CD14-positive monocyte (primary cell): ENCODE measurements around the gene QPCTL. TPM values are rescaled to one million over a fixed set of nuclear protein-coding genes. Genes with fewer than 3 reads are reported as not detected.

Experiments
- DNase-seq, 3 donors: peaks; one replicate each; pipeline ENCODE4 v3.0.0-alpha.2; 2011 to 2022
- H2AFZ ChIP-seq: 2 replicates; pipeline ENCODE4 v1.6.0; 2012; ENCODE audit warnings: mild to moderate bottlenecking, low read depth, low read length, inconsistent platforms; ENCODE audit not compliant: insufficient read depth, poor library complexity, severe bottlenecking
- H3K27ac ChIP-seq, 2 donors: 1 replicate in 1 of 2; 2 replicates in 1 of 2; pipeline ENCODE4 v1.5.1; 2012 to 2013; ENCODE audit warnings: low read length in 2 of 2, control low read depth in 1 of 2, inconsistent platforms in 1 of 2, low read depth in 1 of 2, mild to moderate bottlenecking in 1 of 2
- H3K27me3 ChIP-seq, 2 donors: one replicate each; pipeline versions ENCODE4 v1.6.0 to v1.6.1; 2011 to 2013; ENCODE audit warnings: low read length in 2 of 2; ENCODE audit not compliant: control insufficient read depth in 2 of 2, insufficient read depth in 2 of 2
- H3K36me3 ChIP-seq, 2 donors: replicated peaks in 1 of 2; 1 replicate in 1 of 2; 2 replicates in 1 of 2; pipeline versions ENCODE4 v1.5.1 to v1.6.1; 2012 to 2013; ENCODE audit warnings: low read length in 2 of 2, control low read depth in 1 of 2, inconsistent platforms in 1 of 2, mild to moderate bottlenecking in 1 of 2; ENCODE audit not compliant: insufficient read depth in 2 of 2, control insufficient read depth in 1 of 2
- H3K4me1 ChIP-seq, 2 donors: 1 replicate in 1 of 2; 2 replicates in 1 of 2; pipeline versions ENCODE4 v1.5.1 to v1.6.1; 2012 to 2013; ENCODE audit warnings: low read length in 2 of 2, control low read depth in 1 of 2, inconsistent platforms in 1 of 2, mild to moderate bottlenecking in 1 of 2, moderate library complexity in 1 of 2; ENCODE audit not compliant: insufficient read depth in 2 of 2, control insufficient read depth in 1 of 2
- H3K4me2 ChIP-seq: replicated peaks from 2 replicates; pipeline ENCODE3; 2012; ENCODE audit warnings: low read length, moderate library complexity, mild to moderate bottlenecking; ENCODE audit not compliant: poor library complexity, severe bottlenecking; ENCODE audit errors: extremely low read depth
- H3K4me3 ChIP-seq, 3 experiments: fragments of 200-600 bp in 1 of 3; sonication (generic) in 1 of 3; replicated peaks in 1 of 3; 1 replicate in 2 of 3; 2 replicates in 1 of 3; pipeline ENCODE4 v1.5.1; 2011 to 2013; ENCODE audit warnings: low read length in 3 of 3, mild to moderate bottlenecking in 3 of 3, control low read depth in 2 of 3, low read depth in 2 of 3, inconsistent platforms in 1 of 3, moderate library complexity in 1 of 3
- H3K79me2 ChIP-seq: 2 replicates; pipeline ENCODE4 v1.6.0; 2012; ENCODE audit warnings: mild to moderate bottlenecking, control low read depth, inconsistent platforms, low read length, moderate library complexity; ENCODE audit not compliant: insufficient read depth
- H3K9ac ChIP-seq: 2 replicates; pipeline ENCODE4 v1.6.0; 2017; ENCODE audit warnings: low read length, mild to moderate bottlenecking; ENCODE audit not compliant: insufficient read depth, poor library complexity, severe bottlenecking
- H3K9me3 ChIP-seq, 2 donors: replicated peaks in 1 of 2; 1 replicate in 1 of 2; 2 replicates in 1 of 2; pipeline versions ENCODE4 v1.5.1 to v1.6.1; 2012 to 2013; ENCODE audit warnings: low read length in 2 of 2, control low read depth in 1 of 2; ENCODE audit not compliant: control insufficient read depth in 1 of 2, insufficient read depth in 1 of 2
- H4K20me1 ChIP-seq: 2 replicates; pipeline ENCODE4 v1.6.0; 2012; ENCODE audit warnings: mild to moderate bottlenecking, low read length, control low read depth, moderate library complexity; ENCODE audit not compliant: insufficient read depth
- H3K27ac Mint-ChIP-seq, 7 donors: one replicate each; pipeline ENCODE4 v1.8.0; 2020; ENCODE audit warnings: mild to moderate bottlenecking in 7 of 7, mixed read lengths in 7 of 7, moderate library complexity in 6 of 7, inconsistent platforms in 2 of 7
- H3K27me3 Mint-ChIP-seq, 3 donors: one replicate each; pipeline ENCODE4 v1.8.0; 2021 to 2022; ENCODE audit warnings: low read depth in 3 of 3, mild to moderate bottlenecking in 3 of 3, mixed read lengths in 3 of 3, moderate library complexity in 3 of 3, inconsistent platforms in 1 of 3
- H3K36me3 Mint-ChIP-seq, 2 donors: one replicate each; pipeline ENCODE4 v1.8.0; 2020; ENCODE audit warnings: mixed read lengths in 2 of 2, inconsistent platforms in 1 of 2, mild to moderate bottlenecking in 1 of 2
- H3K4me1 Mint-ChIP-seq: one replicate; pipeline ENCODE4 v1.8.0; 2020; ENCODE audit warnings: mild to moderate bottlenecking, mixed read lengths
- H3K4me3 Mint-ChIP-seq, 2 donors: one replicate each; pipeline ENCODE4 v1.8.0; 2020; ENCODE audit warnings: mild to moderate bottlenecking in 2 of 2, mixed read lengths in 2 of 2, moderate library complexity in 1 of 2
- H3K9me3 Mint-ChIP-seq, 7 donors: one replicate each; pipeline ENCODE4 v1.8.0; 2020 to 2022; ENCODE audit warnings: mixed read lengths in 7 of 7, mild to moderate bottlenecking in 6 of 7, moderate library complexity in 6 of 7, inconsistent platforms in 2 of 7
- CTCF ChIP-seq: fragments of 200-600 bp; IDR thresholded peaks from one replicate; pipeline ENCODE4 v1.8.0; 2022; ENCODE audit warnings: antibody characterized with exemption, mild to moderate bottlenecking
- WGBS: methylation state at CpG from one replicate; pipeline ENCODE4 v1.1.5; 2013; ENCODE audit warnings: missing lambda C conversion rate; ENCODE audit not compliant: insufficient coverage; 5-methylcytosine and 5-hydroxymethylcytosine counted together
- intact Hi-C, 2 donors: fragments of 100-400 bp; cut with micrococcal nuclease; formaldehyde crosslinking; loops; one replicate each; pipeline versions ENCODE4 v1.15.0 to v1.15.1; 2023
- polyA plus RNA-seq, 3 donors: library from polyadenylated mRNA; depleted of rRNA in 1 of 3; unstranded in 2 of 3; stranded (reverse) in 1 of 3; fragments of 300-500 nt in 2 of 3; fragments of >200 nt in 1 of 3; fragmentation: Illumina TruSeq in 2 of 3; gene quantifications; 1 replicate in 2 of 3; 2 replicates in 1 of 3; pipeline ENCODE4 v1.2.3, GENCODE V29; 2012 to 2021

Gene QPCTL
- polyA plus RNA-seq, 3 donors = 0.46 to 3.0 (median 0.90) TPM

GRCh38 chr19:45645068-45645630 lies 47.3 kb upstream of the QPCTL start:
- Histone ChIP-seq H3K4me1 (peaks cover 44 to 48% of the 10 kb centered on the region in 2 donors), H4K20me1 (peaks cover 4% of the 10 kb centered on the region), H2AFZ (peak overlapping the region; percentile 62), H3K4me3 (peak overlapping the region in 1 of 3 experiments; percentile 65), H3K9me3 (no peaks in the 10 kb centered on the region), H3K9ac (no peak overlapping the region), H3K27ac (no peak overlapping the region), H3K79me2 (no peaks in the 10 kb centered on the region), H3K36me3 (no peaks in the 10 kb centered on the region), H3K27me3 (peaks cover 16 to 33% of the 10 kb centered on the region in 2 donors), H3K4me2 (peak overlapping the region; percentile 70)
- intact Hi-C loops = loop anchor here (10.0 kb wide), 2 partner anchors 60 to 120 kb away; partner anchors contain the start of gene OPA3 (in 1 of the 2)
- H3K9me3 Mint-ChIP-seq = peaks cover 0 to 12% (median 2%) of the 10 kb centered on the region in 7 donors
- H3K4me1 Mint-ChIP-seq = peaks cover 37% of the 10 kb centered on the region
- no peak for TF ChIP-seq CTCF
- no peak overlapping the region for H3K27ac Mint-ChIP-seq
- WGBS = 11% methylated on average over 32 of the region's 35 CpGs
- peaks cover 38 to 52% (median 40%) of the 10 kb centered on the region in 3 donors for H3K27me3 Mint-ChIP-seq
- no peak for DNase-seq
- H3K4me3 Mint-ChIP-seq = peak overlapping the region in 1 of 2 donors; percentile 83
- H3K36me3 Mint-ChIP-seq = peaks cover 2 to 6% of the 10 kb centered on the region in 2 donors

GRCh38 chr19:45645631-45646344 lies 46.7 kb upstream of the QPCTL start:
- H3K27me3 Mint-ChIP-seq = peaks cover 38 to 56% (median 45%) of the 10 kb centered on the region in 3 donors
- no peak for TF ChIP-seq CTCF
- peak overlapping the region; percentile 62 for H2AFZ ChIP-seq
- no peak overlapping the region for H3K27ac ChIP-seq
- H3K27ac Mint-ChIP-seq = no peak overlapping the region
- peaks cover 4% of the 10 kb centered on the region for H4K20me1 ChIP-seq
- intact Hi-C loops = loop anchor here (10.0 kb wide), 2 partner anchors 61 to 121 kb away; partner anchors contain the start of gene OPA3 (in 1 of the 2)
- peak overlapping the region; percentile 70 for H3K4me2 ChIP-seq
- H3K4me3 ChIP-seq = peak overlapping the region in 1 of 3 experiments; percentile 65
- peaks cover 40 to 42% of the 10 kb centered on the region in 2 donors for H3K4me1 ChIP-seq
- peaks cover 0 to 12% (median 2%) of the 10 kb centered on the region in 7 donors for H3K9me3 Mint-ChIP-seq
- H3K36me3 ChIP-seq = no peaks in the 10 kb centered on the region
- no peaks in the 10 kb centered on the region for H3K79me2 ChIP-seq
- H3K4me1 Mint-ChIP-seq = peaks cover 35% of the 10 kb centered on the region
- peak overlapping the region; percentile 27 to 83 for H3K4me3 Mint-ChIP-seq
- 0% methylated on average over 4 of the region's 27 CpGs for WGBS
- peaks cover 2 to 4% of the 10 kb centered on the region in 2 donors for H3K36me3 Mint-ChIP-seq
- DNase-seq = peak; percentile 38 to 53 (median 50)
- no peak overlapping the region for H3K9ac ChIP-seq
- H3K9me3 ChIP-seq = no peaks in the 10 kb centered on the region
- peaks cover 16 to 33% of the 10 kb centered on the region in 2 donors for H3K27me3 ChIP-seq
